Measurements from ENCODE around the gene OR2V2.

- no peak for TF ChIP-seq NR2C2 (IDR thresholded peaks at IDR 0.05; ENCODE audit: borderline replicate concordance, control insufficient read depth, insufficient read length, low read depth)
- no peak for TF ChIP-seq CTCF (IDR thresholded peaks at IDR 0.05 in 2 of 3, conservative IDR thresholded peaks at IDR 0.05 in 1 of 3; ENCODE audit: control insufficient read depth in 2 of 3, extremely low read depth in 1 of 3, insufficient read depth in 1 of 3, low read depth in 3 of 3, low read length in 3 of 3)
- TF ChIP-seq RCOR1 (conservative IDR thresholded peaks at IDR 0.05; ENCODE audit: low read depth, low read length): no peak
- no peak for TF ChIP-seq ZNF207 (IDR thresholded peaks at IDR 0.05; ENCODE audit: borderline replicate concordance)
- no peak for TF ChIP-seq NR2F1 (conservative IDR thresholded peaks at IDR 0.05)
- no peak for TF ChIP-seq MTA2 (IDR thresholded peaks at IDR 0.05; ENCODE audit: low read depth)
- TF ChIP-seq RFX5 (IDR thresholded peaks at IDR 0.05; ENCODE audit: low read depth, low read length): no peak
- no peak for TF ChIP-seq ZNF622 (IDR thresholded peaks at IDR 0.05)
- TF ChIP-seq HCFC1 (IDR thresholded peaks at IDR 0.05; ENCODE audit: low read length): no peak
- TF ChIP-seq, protein P1, sequence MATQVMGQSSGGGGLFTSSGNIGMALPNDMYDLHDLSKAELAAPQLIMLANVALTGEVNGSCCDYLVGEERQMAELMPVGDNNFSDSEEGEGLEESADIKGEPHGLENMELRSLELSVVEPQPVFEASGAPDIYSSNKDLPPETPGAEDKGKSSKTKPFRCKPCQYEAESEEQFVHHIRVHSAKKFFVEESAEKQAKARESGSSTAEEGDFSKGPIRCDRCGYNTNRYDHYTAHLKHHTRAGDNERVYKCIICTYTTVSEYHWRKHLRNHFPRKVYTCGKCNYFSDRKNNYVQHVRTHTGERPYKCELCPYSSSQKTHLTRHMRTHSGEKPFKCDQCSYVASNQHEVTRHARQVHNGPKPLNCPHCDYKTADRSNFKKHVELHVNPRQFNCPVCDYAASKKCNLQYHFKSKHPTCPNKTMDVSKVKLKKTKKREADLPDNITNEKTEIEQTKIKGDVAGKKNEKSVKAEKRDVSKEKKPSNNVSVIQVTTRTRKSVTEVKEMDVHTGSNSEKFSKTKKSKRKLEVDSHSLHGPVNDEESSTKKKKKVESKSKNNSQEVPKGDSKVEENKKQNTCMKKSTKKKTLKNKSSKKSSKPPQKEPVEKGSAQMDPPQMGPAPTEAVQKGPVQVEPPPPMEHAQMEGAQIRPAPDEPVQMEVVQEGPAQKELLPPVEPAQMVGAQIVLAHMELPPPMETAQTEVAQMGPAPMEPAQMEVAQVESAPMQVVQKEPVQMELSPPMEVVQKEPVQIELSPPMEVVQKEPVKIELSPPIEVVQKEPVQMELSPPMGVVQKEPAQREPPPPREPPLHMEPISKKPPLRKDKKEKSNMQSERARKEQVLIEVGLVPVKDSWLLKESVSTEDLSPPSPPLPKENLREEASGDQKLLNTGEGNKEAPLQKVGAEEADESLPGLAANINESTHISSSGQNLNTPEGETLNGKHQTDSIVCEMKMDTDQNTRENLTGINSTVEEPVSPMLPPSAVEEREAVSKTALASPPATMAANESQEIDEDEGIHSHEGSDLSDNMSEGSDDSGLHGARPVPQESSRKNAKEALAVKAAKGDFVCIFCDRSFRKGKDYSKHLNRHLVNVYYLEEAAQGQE (IDR thresholded peaks at IDR 0.05; ENCODE audit: low read depth, low read length): no peak
- no peak for TF ChIP-seq FOXK2 (IDR thresholded peaks at IDR 0.05)
- no peak for TF ChIP-seq POLR2AphosphoS5 (IDR thresholded peaks at IDR 0.05; ENCODE audit: low read length)
These were observed 38.7 kb upstream of the OR2V2 start for GRCh38 chr5:181108578-181109165.
